ENCODE results near the gene MCTP1.

- TF ChIP-seq GATA2 (IDR thresholded peaks at IDR 0.05; ENCODE audit: low read depth, low read length) (no peak), GATA3 (IDR thresholded peaks at IDR 0.05; ENCODE audit: low read depth, low read length) (no peak)
Measured at GRCh38 chr5:94810877-94811276, 474.0 kb downstream of the MCTP1 start.
